NOMO-1 treated with DMSO at 0.1 percent for 48 hours (cell line): ENCODE results near the gene INIP.
A peak's percentile ranks its signal among the peaks of the same experiment; 100 is the strongest.

Experiments
- DNase-seq: peaks from one replicate; lab custom pipeline; 2025; ENCODE audit not compliant: unreplicated experiment; lab: John Stamatoyannopoulos, UW

INIP gene

GRCh38 chr9:112717661-112718331 is at the start of gene INIP:
INIP (minus strand) TSS chr9:112718117; CDS start chr9:112716485, 1,632 bp downstream.
- peak; percentile 97 for DNase-seq

- no peak for DNase-seq
These were observed 47.4 kb upstream of the INIP start for GRCh38 chr9:112765281-112765680.

- DNase-seq: no peak
These were observed 46.9 kb upstream of the INIP start for GRCh38 chr9:112764837-112765236.

- no peak for DNase-seq
These were observed 46.4 kb upstream of the INIP start for GRCh38 chr9:112764344-112764743.

GRCh38 chr9:112762726-112763518 is 45.0 kb upstream of the INIP start:
- no peak for DNase-seq

GRCh38 chr9:112761912-112762655 is 44.2 kb upstream of the INIP start:
- no peak for DNase-seq

GRCh38 chr9:112760821-112761220 is 42.9 kb upstream of the INIP start:
- no peak for DNase-seq

GRCh38 chr9:112757940-112758339 is 40.0 kb upstream of the INIP start:
- DNase-seq: no peak

GRCh38 chr9:112757282-112757883 is 39.5 kb upstream of the INIP start:
- DNase-seq: no peak

GRCh38 chr9:112755675-112756074 is 37.8 kb upstream of the INIP start:
- DNase-seq: no peak

GRCh38 chr9:112755016-112755427 is 37.1 kb upstream of the INIP start:
- peak; percentile 61 for DNase-seq

GRCh38 chr9:112754578-112754977 is 36.7 kb upstream of the INIP start:
- DNase-seq: peak; percentile 61

GRCh38 chr9:112753725-112754124 is 35.8 kb upstream of the INIP start:
- DNase-seq: peak; percentile 64

GRCh38 chr9:112752334-112753125 is 34.6 kb upstream of the INIP start:
- no peak for DNase-seq

- peak; percentile 60 for DNase-seq
These were observed 33.3 kb upstream of the INIP start for GRCh38 chr9:112751056-112751795.

- DNase-seq: no peak
These were observed 32.8 kb upstream of the INIP start for GRCh38 chr9:112750764-112751055.

- DNase-seq: peak; percentile 81
These were observed 32.3 kb upstream of the INIP start, which contains the start of gene SNX30 for GRCh38 chr9:112750016-112750763. SNX30 (plus strand) TSS chr9:112750760; CDS start chr9:112751002, 242 bp downstream.

- DNase-seq: no peak
These were observed 29.2 kb upstream of the INIP start for GRCh38 chr9:112747094-112747493.

- DNase-seq: no peak
These were observed 26.3 kb upstream of the INIP start for GRCh38 chr9:112744177-112744576.
